Retina (tissue), 1 donor: ENCODE results near the gene ANK2.
A peak's percentile ranks its signal among the peaks of the same experiment; 100 is the strongest.

Experiments
- DNase-seq: peaks from one replicate; pipeline ENCODE4 v3.0.0-alpha.2; 2016

ANK2 gene

GRCh38 chr4:113101669-113102068 lies 52.2 kb downstream of the ANK2 start:
- no peak for DNase-seq

- DNase-seq: no peak
Observed at GRCh38 chr4:113103556-113103955, 54.1 kb downstream of the ANK2 start.

- no peak for DNase-seq
Observed at GRCh38 chr4:113106108-113106507, 56.7 kb downstream of the ANK2 start.

GRCh38 chr4:113109106-113109718 lies 59.8 kb downstream of the ANK2 start:
- DNase-seq: no peak

- no peak for DNase-seq
Observed at GRCh38 chr4:113112338-113112978, 63.0 kb downstream of the ANK2 start.

GRCh38 chr4:113113151-113113550 lies 63.7 kb downstream of the ANK2 start:
- DNase-seq: no peak

- no peak for DNase-seq
Observed at GRCh38 chr4:113114884-113115283, 65.4 kb downstream of the ANK2 start.

GRCh38 chr4:113116414-113117357 lies 67.2 kb downstream of the ANK2 start:
- DNase-seq: peak; percentile 32

GRCh38 chr4:113117358-113117702 lies 67.9 kb downstream of the ANK2 start:
- DNase-seq: no peak

GRCh38 chr4:113122066-113122465 lies 72.6 kb downstream of the ANK2 start:
- DNase-seq: no peak

GRCh38 chr4:113125418-113125817 lies 76.0 kb downstream of the ANK2 start:
- no peak for DNase-seq

- DNase-seq: no peak
Observed at GRCh38 chr4:113131136-113131535, 81.7 kb downstream of the ANK2 start.

- DNase-seq: no peak
Observed at GRCh38 chr4:113131621-113132020, 82.2 kb downstream of the ANK2 start.

- no peak for DNase-seq
Observed at GRCh38 chr4:113141901-113142346, 92.5 kb downstream of the ANK2 start.

GRCh38 chr4:113142351-113142750 lies 92.9 kb downstream of the ANK2 start:
- DNase-seq: no peak

GRCh38 chr4:113144091-113144490 lies 94.6 kb downstream of the ANK2 start:
- no peak for DNase-seq

GRCh38 chr4:113145147-113145518 lies 95.7 kb downstream of the ANK2 start:
- no peak for DNase-seq

- peak; percentile 60 for DNase-seq
Observed at GRCh38 chr4:113145519-113146291, 96.3 kb downstream of the ANK2 start.

- no peak for DNase-seq
Observed at GRCh38 chr4:113146876-113147358, 97.5 kb downstream of the ANK2 start.

GRCh38 chr4:113147498-113148111 lies 98.2 kb downstream of the ANK2 start:
- no peak for DNase-seq

GRCh38 chr4:113148925-113149324 lies 99.5 kb downstream of the ANK2 start:
- no peak for DNase-seq

- no peak for DNase-seq
Observed at GRCh38 chr4:113153529-113154101, 104.2 kb downstream of the ANK2 start.
